Epithelial cell of esophagus (primary cell): ENCODE measurements around the gene REEP1.

Source experiments
- DNase-seq: peaks from one replicate; pipeline ENCODE4 v3.0.0; 2010; ENCODE audit warnings: low read depth
- H3K4me3 ChIP-seq: 2 replicates; pipeline ENCODE4 v1.5.1; 2011; ENCODE audit warnings: mild to moderate bottlenecking, low read length, control low read depth
- TF ChIP-seq, protein P1 (sequence below): IDR thresholded peaks from 2 replicates; pipeline ENCODE4 v1.5.1; 2011; ENCODE audit warnings: low read depth, mild to moderate bottlenecking, low read length, control low read depth, inconsistent platforms; ENCODE audit not compliant: insufficient read depth; ENCODE audit errors: missing control alignments

Gene REEP1

DNA sequence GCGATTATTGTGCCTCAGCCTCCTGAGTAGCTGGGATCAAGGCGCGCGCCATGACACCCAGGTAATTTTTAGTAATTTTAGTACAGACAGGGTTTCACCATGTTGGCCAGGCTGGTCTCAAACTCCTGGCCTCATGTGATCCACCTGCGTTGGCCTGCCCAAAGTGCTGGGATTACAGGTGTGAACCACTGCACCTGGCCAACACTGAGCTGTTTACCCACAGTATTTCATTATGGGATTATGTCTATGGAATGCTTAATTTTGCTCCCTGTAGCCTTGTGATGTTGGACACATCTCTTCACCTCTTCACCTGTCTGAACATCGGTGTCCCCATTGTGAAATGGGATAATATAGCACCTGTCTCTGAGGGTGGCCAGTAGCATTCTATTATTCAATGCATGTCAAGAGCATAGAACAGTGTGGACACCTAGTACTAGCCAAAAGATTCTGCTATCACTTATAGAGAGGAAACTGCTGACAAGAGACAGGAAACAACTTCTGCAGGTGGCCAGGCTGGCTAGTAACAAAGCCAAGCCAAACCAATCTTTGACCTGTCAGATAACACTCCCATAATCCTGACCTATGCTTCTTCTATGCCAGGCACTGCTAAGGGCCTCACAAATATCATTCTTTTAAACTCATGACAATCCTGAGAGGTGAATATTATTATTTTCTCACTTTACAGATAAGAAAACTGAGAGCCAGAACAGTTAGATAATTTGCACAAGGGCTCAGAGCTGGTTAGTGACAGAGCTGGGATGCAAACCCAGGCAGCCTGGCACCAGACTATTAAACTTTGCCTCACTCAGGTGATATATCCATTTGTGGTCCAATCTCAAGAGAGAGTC is 29.4 kb upstream of the REEP1 start:
- no peak for DNase-seq
- TF ChIP-seq, protein P1, sequence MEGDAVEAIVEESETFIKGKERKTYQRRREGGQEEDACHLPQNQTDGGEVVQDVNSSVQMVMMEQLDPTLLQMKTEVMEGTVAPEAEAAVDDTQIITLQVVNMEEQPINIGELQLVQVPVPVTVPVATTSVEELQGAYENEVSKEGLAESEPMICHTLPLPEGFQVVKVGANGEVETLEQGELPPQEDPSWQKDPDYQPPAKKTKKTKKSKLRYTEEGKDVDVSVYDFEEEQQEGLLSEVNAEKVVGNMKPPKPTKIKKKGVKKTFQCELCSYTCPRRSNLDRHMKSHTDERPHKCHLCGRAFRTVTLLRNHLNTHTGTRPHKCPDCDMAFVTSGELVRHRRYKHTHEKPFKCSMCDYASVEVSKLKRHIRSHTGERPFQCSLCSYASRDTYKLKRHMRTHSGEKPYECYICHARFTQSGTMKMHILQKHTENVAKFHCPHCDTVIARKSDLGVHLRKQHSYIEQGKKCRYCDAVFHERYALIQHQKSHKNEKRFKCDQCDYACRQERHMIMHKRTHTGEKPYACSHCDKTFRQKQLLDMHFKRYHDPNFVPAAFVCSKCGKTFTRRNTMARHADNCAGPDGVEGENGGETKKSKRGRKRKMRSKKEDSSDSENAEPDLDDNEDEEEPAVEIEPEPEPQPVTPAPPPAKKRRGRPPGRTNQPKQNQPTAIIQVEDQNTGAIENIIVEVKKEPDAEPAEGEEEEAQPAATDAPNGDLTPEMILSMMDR = no peak
- H3K4me3 ChIP-seq = no peak overlapping the region

DNA sequence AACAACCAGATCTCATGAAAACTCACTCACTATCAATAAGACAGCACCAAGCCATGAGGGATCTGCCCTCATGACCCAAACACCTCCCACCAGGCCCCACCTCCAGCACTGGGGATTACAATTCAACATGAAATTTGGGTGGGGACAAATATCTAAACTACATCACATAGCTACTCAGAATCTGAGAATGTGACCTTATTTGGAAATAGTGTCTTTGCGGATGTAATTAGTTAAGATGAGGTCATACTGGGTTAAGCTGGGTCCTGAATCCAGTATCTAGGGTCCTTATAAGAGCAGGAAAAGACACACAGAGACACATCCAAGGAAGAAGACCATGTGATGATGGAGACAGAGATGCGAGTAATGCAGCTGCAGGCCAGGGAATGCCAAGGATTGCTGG is 27.5 kb upstream of the REEP1 start:
- DNase-seq = no peak
- no peak overlapping the region for H3K4me3 ChIP-seq
- TF ChIP-seq, protein P1 = no peak

GRCh38 chr2:86360776-86361175 is 23.4 kb upstream of the REEP1 start:
- no peak for DNase-seq
- TF ChIP-seq, protein P1 = no peak
- no peak overlapping the region for H3K4me3 ChIP-seq

DNA sequence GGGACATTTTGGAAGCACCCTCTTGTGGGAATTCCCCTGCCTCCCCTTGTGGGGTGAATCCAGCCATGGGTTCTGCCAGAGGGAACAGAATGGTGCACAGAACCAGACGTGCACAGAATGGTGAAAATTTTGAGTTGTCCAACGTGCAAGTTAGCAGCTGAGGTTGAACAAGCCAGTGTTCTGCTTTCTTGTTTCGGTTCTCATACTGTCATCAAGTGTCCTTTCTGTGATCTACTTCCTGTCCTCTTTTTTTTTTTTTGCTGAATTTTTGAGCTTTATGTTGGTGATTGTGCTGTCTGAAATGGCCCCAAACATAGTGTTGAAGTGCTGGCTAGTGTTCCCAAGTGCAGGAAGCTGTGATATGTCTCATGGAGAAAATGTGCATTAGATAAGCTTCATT is 21.5 kb upstream of the REEP1 start:
- no peak for DNase-seq
- TF ChIP-seq, protein P1 = no peak
- no peak overlapping the region for H3K4me3 ChIP-seq

DNA sequence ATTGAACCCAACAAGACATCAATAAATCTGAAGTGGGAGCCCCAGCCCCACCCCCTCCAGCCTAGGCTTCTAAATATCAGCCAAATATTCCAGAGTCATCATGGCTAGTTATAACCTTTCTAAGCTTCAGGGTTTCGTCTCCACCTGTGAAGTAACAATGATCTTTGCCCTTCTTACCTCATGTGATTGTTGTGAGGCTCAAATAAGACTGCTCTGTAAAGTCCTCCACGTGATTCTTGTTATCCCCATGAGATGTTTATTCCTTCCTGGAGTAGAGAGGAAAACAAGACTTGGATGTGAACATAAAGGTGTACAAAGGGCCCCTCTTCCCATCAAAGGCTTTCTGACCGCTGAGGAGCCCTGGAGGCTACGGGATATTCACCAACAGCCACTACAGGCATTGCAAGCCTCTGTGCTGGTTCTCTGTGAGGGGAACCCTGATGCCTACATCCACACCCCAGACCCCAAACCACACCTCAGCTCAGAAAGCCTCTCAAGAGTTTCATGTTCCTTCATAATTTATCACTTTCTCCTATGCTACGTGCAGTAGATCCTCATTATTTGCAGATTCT is 20.1 kb upstream of the REEP1 start:
- TF ChIP-seq, protein P1 = no peak
- no peak overlapping the region for H3K4me3 ChIP-seq
- no peak for DNase-seq

GRCh38 chr2:86352727-86353221 is 15.3 kb upstream of the REEP1 start:
- TF ChIP-seq, protein P1 = no peak
- H3K4me3 ChIP-seq = no peak overlapping the region
- no peak for DNase-seq
